ENCODE results near the gene PARP11. TPM values are rescaled to one million over a fixed set of nuclear protein-coding genes. Genes with fewer than 3 reads are reported as not detected.
A peak's percentile ranks its signal among the peaks of the same experiment; 100 is the strongest.

The PARP11 gene
- total RNA-seq, 2 experiments from 2014 or later, result 19.7 to 22.3 TPM

DNA sequence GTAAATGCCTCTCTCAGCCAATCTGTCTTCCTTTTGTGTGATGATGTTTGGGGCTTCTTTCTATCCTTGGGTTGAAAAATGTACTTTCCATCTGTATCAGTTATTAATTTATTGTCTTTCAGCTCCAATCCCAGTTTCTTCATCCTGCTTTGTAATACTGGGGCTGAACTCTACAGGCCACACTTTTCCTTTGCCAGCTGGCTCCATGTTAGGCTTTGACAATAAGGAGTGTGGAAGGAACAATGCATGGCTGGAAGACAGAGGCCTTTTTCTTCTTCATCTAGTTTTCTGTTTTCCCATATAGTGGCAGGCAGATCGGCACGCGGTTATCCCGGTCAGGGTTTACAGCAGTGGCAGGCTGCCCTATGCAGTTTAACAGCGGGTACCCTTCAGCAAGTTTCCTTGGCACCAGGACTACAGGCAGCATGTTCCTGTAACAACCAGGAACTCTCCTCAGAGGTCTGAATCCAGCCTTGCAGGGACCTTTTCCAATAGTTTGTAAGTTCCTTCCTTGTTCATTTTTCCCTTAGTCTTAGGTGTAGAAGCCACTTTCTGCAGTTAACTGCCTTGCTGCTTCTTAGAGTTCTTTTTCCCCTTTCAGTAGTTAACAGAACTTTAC lies 81.8 kb downstream of the PARP11 start:
- DNase-seq (no peak), ATAC-seq (no peak)
- ChIA-PET POLR2A (no interaction called here), CTCF (interaction anchor here (0.8 to 3.4 kb wide), 2 partner anchors 13 to 516 kb away, joined by 3 to 14 read pairs; no protein-coding TSS in a partner anchor)
- Mint-ChIP-seq H3K27ac (no peak overlapping the region), H3K4me3 (no peak overlapping the region), H3K27me3 (no peaks in the 10 kb centered on the region), H3K9me3 (peaks cover 3% of the 10 kb centered on the region), H3K36me3 (ENCODE audit: low read depth) (peaks cover 17% of the 10 kb centered on the region), H3K4me1 (ENCODE audit: low read depth) (peaks cover 4% of the 10 kb centered on the region)
- TF ChIP-seq, protein P1, sequence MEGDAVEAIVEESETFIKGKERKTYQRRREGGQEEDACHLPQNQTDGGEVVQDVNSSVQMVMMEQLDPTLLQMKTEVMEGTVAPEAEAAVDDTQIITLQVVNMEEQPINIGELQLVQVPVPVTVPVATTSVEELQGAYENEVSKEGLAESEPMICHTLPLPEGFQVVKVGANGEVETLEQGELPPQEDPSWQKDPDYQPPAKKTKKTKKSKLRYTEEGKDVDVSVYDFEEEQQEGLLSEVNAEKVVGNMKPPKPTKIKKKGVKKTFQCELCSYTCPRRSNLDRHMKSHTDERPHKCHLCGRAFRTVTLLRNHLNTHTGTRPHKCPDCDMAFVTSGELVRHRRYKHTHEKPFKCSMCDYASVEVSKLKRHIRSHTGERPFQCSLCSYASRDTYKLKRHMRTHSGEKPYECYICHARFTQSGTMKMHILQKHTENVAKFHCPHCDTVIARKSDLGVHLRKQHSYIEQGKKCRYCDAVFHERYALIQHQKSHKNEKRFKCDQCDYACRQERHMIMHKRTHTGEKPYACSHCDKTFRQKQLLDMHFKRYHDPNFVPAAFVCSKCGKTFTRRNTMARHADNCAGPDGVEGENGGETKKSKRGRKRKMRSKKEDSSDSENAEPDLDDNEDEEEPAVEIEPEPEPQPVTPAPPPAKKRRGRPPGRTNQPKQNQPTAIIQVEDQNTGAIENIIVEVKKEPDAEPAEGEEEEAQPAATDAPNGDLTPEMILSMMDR (IDR thresholded peaks at IDR 0.05), result no peak
- intact Hi-C loops (cut with micrococcal nuclease), result no loop called here

DNA sequence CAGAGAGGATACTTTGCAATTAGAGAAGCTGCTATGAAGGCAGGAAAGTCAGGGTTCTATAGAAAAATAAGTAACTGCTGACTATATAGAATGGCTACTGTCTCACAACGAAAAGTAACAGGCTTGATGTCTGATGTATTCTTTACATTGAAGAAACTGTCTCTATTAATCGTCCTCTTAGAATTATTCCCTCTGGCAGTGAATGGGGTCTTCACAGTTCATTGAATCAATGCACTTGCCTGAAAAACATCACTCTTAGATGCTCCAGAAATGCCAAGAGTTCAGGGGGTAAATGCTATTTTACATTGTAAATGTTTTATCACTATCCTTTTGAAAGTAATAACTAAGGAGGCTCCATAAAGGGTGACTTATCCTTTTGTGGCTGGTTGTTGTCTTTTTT lies 82.6 kb downstream of the PARP11 start:
- no peak overlapping the region for H3K4me3 Mint-ChIP-seq
- peaks cover 3% of the 10 kb centered on the region for H3K9me3 Mint-ChIP-seq
- no peak for DNase-seq
- ChIA-PET CTCF (interaction anchor here (0.8 to 3.4 kb wide), 2 partner anchors 13 to 515 kb away, joined by 3 to 14 read pairs; no protein-coding TSS in a partner anchor), POLR2A (no interaction called here)
- peaks cover 17% of the 10 kb centered on the region for H3K36me3 Mint-ChIP-seq (ENCODE audit: low read depth)
- intact Hi-C loops (cut with micrococcal nuclease), result no loop called here
- no peak overlapping the region for H3K27ac Mint-ChIP-seq
- peaks cover 4% of the 10 kb centered on the region for H3K4me1 Mint-ChIP-seq (ENCODE audit: low read depth)
- TF ChIP-seq, protein P1 (IDR thresholded peaks at IDR 0.05), result no peak
- no peak for ATAC-seq
- H3K27me3 Mint-ChIP-seq, result no peaks in the 10 kb centered on the region

DNA sequence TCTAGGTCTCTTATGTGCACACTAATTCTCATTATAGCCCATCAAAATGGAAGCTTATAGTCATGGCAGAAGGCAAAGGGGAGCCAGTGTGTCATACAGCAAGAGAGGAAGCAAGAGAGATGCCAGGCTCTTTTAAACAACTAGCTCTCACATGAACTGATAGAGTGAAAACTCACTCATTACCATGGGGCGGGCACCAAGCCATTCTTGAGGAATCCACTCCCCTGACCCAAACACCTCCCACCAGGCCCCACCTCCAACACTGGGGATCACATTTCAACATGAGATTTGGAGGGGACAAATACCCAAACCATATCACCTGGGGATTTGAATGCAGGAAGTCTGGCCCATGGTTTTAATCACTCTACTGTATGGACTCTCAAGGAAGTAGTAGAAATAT lies 83.4 kb downstream of the PARP11 start:
- Mint-ChIP-seq H3K9me3 (peaks cover 3% of the 10 kb centered on the region), H3K27ac (no peak overlapping the region), H3K36me3 (ENCODE audit: low read depth) (peaks cover 17% of the 10 kb centered on the region), H3K27me3 (no peaks in the 10 kb centered on the region), H3K4me3 (no peak overlapping the region), H3K4me1 (ENCODE audit: low read depth) (no peaks in the 10 kb centered on the region)
- ChIA-PET POLR2A (no interaction called here), CTCF (interaction anchor here (3.0 to 3.4 kb wide), 2 partner anchors 14 to 490 kb away, joined by 9 to 14 read pairs; no protein-coding TSS in a partner anchor)
- DNase-seq (no peak), ATAC-seq (no peak)
- intact Hi-C loops (cut with micrococcal nuclease), result no loop called here
- TF ChIP-seq, protein P1 (IDR thresholded peaks at IDR 0.05), result no peak

DNA sequence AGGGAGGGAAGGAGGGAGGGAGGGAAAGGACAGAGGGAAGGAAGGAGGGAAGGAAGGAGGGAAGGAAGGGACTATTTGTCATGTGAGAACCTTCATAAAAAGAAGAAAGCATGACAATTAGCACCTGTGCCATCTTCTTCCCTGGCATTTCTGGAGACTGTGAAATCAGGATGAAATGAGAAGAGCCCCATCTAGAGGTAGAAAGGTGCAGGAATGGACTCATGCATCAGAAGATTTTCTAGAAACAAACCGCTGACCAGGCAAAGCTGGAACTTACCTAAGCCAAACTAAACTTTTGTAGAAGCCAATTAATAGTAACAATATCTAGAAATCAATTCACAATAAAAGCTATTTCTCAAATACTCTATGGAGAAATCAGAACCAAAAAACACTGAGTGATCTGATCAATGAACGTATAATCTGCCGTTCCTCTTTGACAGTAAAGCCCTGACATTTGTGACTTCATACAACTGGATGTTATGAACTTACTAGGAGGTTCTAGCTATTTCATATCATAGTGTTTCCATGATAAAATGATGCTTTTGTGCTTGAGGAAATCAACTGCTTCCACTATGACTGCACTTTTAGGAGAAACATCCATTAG lies 95.9 kb downstream of the PARP11 start:
- ChIA-PET POLR2A (no interaction called here), CTCF (interaction anchor here (0.7 to 1.8 kb wide), 17 partner anchors 10 to 477 kb away, joined by 3 to 12 read pairs (median 4); partner anchors contain the start of gene CRACR2A)
- no peaks in the 10 kb centered on the region for H3K9me3 Mint-ChIP-seq
- H3K4me1 Mint-ChIP-seq (ENCODE audit: low read depth), result peaks cover 4% of the 10 kb centered on the region
- intact Hi-C loops (cut with micrococcal nuclease), result loop anchor here (5.0 kb wide), 1 partner anchor 120 kb away; no protein-coding TSS in a partner anchor
- DNase-seq (peak; percentile 12), ATAC-seq (peak; percentile 64)
- no peak overlapping the region for H3K4me3 Mint-ChIP-seq
- TF ChIP-seq, protein P1 (IDR thresholded peaks at IDR 0.05), result peak; percentile 65
- H3K27me3 Mint-ChIP-seq, result no peaks in the 10 kb centered on the region
- no peak overlapping the region for H3K27ac Mint-ChIP-seq
- no peaks in the 10 kb centered on the region for H3K36me3 Mint-ChIP-seq (ENCODE audit: low read depth)
